ENCODE results near the gene CANT1. TPM values are rescaled to one million over a fixed set of nuclear protein-coding genes. Genes with fewer than 3 reads are reported as not detected.
A peak's percentile ranks its signal among the peaks of the same experiment; 100 is the strongest.

The CANT1 gene
- total RNA-seq, result 10 to 100 TPM; 18.1 to 39.4 (median 28.4) TPM

DNA sequence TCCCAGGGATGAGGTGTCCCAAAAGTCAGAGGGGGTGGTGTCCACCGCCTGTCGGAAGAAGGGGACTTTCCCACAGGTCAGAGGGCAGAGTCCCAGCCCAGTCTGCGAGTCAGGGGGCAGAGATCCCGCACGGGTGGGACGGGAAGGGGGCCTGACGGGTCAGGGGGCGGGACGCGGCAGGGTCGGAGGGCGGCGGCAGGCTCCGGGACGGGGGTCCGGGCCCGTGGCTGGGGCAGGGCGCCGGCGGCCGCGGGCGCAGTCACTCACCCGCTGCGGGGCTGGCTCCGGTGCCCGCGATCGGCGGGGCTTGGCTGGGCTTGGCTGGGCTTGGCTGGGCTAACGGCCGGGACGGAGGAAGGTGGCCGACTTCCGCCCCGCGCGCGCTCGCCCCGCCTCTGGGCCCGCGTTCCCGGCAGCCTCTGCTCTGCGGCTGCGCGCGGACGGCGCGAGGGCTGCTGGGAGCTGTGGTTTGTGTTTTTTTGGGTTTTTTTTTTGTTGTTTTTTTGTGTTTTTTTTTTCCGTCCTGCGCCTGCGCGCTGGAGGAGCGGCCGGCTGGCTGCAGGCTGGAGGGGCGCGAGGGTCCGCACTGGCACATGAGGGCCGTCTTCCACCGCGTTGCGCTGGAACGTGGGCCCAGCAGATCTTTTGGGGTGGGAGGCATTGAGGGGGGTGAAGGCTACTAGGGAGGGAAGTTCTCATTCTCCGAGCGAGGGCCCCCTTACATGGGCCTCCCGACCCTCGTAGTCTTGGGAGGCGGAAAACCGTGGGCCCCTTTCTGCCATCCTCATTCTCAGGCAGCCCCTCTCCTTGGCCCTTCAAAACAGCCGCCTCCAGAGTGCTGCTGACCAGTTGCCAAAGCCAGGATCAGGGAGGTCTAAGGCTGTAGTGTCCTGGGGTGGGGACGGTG is at the start of gene CANT1:
CANT1 (minus strand) TSS at position 368 of the 907 bp plus-strand sequence. CDS start 12,142 bp downstream, outside the sequence.
- 1% methylated on average over 45 to 49 of the region's 73 CpGs for whole genome bisulfite sequencing, 2 donors
- peak within 1 kb of the TSS; percentile 88 for H3K4me3 ChIP-seq (ENCODE audit: low read depth, poor library complexity, severe bottlenecking)
- peak in 1 of 2 donors; percentile 39 for TF ChIP-seq POLR2A (IDR thresholded peaks at IDR 0.05)
- TF ChIP-seq, protein P1, sequence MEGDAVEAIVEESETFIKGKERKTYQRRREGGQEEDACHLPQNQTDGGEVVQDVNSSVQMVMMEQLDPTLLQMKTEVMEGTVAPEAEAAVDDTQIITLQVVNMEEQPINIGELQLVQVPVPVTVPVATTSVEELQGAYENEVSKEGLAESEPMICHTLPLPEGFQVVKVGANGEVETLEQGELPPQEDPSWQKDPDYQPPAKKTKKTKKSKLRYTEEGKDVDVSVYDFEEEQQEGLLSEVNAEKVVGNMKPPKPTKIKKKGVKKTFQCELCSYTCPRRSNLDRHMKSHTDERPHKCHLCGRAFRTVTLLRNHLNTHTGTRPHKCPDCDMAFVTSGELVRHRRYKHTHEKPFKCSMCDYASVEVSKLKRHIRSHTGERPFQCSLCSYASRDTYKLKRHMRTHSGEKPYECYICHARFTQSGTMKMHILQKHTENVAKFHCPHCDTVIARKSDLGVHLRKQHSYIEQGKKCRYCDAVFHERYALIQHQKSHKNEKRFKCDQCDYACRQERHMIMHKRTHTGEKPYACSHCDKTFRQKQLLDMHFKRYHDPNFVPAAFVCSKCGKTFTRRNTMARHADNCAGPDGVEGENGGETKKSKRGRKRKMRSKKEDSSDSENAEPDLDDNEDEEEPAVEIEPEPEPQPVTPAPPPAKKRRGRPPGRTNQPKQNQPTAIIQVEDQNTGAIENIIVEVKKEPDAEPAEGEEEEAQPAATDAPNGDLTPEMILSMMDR (IDR thresholded peaks at IDR 0.05), result no peak
- intact Hi-C loops (cut with DNase I; ENCODE audit: low total_unique reads), result no loop called here
- DNase-seq (ENCODE audit: low spot score in 2 of 2), result peak in 1 of 2 donors; percentile 95

DNA sequence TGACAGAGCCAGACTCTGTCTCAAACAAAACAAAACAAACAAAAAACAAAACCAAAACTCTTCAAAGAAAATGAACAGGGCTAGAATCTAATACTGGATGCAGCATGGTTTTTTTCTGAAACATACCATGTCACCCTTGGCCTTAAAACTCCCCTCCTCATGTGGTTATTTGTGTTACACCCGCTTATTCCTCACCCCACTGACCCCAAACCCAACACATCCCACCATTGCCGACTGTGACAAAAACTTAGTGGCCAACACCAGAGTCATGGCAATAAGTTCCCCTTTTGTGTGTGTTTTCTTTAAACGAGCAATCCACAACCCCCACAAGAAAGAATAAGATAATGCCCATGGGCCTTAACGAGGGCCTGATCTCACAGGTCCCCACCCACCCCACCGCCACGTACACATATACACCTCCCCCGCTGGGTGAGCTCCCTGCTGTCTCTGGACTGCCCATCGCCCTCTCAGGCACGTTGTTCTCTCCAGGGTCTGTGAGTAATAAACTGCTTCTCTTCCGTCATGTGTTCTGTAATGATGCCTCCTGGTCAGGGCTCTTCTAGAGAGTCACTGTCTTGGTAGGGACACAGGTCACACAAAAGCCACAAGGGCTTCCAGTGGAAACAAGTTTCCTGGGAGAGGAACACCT is 48.3 kb upstream of the CANT1 start:
- H3K4me3 ChIP-seq (ENCODE audit: low read depth, poor library complexity, severe bottlenecking), result no peak overlapping the region
- no peak for TF ChIP-seq POLR2A (IDR thresholded peaks at IDR 0.05)
- TF ChIP-seq, protein P1 (IDR thresholded peaks at IDR 0.05), result no peak
- WGBS, 2 donors, result 82 to 88% methylated on average over 10 of the region's 10 CpGs
- intact Hi-C loops (cut with DNase I; ENCODE audit: low total_unique reads), result no loop called here
- DNase-seq (ENCODE audit: low spot score in 2 of 2), result no peak

DNA sequence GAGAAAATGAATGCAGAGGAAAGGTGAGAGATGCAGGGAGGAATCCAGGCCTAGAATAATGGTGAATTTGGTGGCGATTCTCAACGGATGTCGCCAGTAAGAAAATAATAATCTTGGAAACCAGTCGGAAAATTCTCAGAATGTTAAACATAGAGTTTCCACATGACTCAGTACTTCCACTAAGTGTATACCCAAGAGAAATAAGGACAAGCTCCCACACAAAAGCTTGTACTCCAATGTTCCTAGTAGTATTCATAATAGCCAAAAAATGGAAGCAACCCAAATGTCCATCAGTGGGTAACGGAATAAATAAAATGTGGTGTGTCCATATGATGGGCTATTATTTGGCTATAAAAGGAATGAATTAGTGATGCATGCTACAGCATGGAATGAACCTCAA is 45.6 kb upstream of the CANT1 start:
- TF ChIP-seq POLR2A (IDR thresholded peaks at IDR 0.05), result no peak
- intact Hi-C loops (cut with DNase I; ENCODE audit: low total_unique reads), result no loop called here
- DNase-seq (ENCODE audit: low spot score in 2 of 2), result no peak
- no peak overlapping the region for H3K4me3 ChIP-seq (ENCODE audit: low read depth, poor library complexity, severe bottlenecking)
- 83 to 89% methylated on average over 5 of the region's 5 CpGs for WGBS, 2 donors

DNA sequence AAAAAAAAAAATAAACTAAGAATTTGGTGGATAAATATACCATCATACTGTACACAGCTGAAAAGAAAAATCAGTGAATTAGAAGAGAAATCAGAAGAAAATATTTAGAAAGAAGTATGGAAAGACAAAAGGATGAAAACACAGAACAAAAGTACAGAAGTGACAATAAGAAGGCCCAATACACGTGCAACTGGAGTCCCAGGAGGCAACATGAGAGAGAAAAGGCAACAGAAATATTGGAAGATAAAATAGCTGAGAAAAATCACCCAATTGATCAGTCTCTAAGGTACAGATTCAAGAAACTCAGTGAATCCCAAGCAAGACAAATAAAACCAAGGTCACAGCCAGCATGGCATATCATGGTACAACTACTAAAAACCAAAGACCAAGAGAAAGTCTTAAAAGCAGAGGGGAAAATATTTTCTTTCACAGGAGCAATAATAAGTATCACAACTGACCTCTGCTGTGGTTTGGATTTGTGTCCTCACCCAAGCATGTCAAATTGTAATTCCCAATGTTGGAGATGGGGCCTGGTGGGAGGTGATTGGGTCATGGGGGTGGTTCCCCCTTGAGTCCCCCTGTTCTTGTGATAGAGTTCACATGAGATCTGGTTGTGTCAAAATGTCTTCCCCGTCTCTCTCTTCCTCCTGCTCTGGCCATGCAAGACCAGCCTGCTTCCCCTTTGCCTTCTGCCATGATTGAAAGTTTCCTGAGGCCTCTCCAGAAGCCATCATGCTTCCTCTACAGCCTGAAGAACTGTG is 44.8 kb upstream of the CANT1 start:
- intact Hi-C loops (cut with DNase I; ENCODE audit: low total_unique reads), result no loop called here
- 81 to 84% methylated on average over 2 of the region's 2 CpGs for WGBS, 2 donors
- no peak for DNase-seq (ENCODE audit: low spot score in 2 of 2)
- TF ChIP-seq, protein P1 (IDR thresholded peaks at IDR 0.05), result no peak
- TF ChIP-seq POLR2A (IDR thresholded peaks at IDR 0.05), result no peak
- no peak overlapping the region for H3K4me3 ChIP-seq (ENCODE audit: low read depth, poor library complexity, severe bottlenecking)

DNA sequence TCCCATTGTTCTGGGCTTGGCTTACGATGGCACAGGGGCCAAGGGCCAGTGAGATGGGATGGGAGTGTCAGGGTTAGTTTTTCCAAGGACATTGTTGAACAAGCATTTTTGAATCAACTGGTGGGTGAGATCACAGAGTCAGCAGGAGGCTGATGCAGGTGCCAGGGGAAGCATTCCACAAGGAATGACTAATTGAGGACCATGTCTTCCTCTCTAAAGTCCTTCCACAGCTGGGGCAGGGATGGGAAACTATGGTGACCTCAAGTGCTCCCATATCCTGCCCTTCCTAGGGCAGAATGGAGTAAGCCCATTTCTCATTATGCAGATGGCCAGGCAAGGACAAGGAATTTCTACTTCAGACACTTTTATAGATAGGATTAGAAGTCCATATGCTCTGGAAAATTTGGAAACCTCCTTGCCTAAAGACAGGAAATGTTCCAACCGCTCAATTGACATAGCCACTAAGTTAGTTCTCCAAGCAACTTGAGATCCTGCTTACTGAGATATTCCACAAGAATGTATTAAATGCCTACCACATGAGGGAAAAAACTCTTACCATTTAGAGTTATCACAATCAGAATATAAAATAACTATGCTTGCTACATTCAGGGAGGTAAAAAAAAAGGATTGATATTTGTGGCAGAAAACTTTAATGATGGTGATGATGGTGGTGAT is 43.8 kb upstream of the CANT1 start:
- TF ChIP-seq POLR2A (IDR thresholded peaks at IDR 0.05), result no peak
- TF ChIP-seq, protein P1 (IDR thresholded peaks at IDR 0.05), result no peak
- intact Hi-C loops (cut with DNase I; ENCODE audit: low total_unique reads), result no loop called here
- WGBS, 2 donors, result 68% methylated on average over 2 of the region's 2 CpGs
- DNase-seq (ENCODE audit: low spot score in 2 of 2), result no peak
- H3K4me3 ChIP-seq (ENCODE audit: low read depth, poor library complexity, severe bottlenecking), result no peak overlapping the region
